SK-N-SH treated with all-trans-retinoic acid at 6 μM for 48 hours (cell line): ENCODE data around the gene NR2C1.

ENCODE experiments used
- ATAC-seq: fragments of 200-7000 bp; cut with Tn5 transposase; 3 replicates; pipeline ENCODE4 v1.9.1; 2020; ENCODE audit warnings: mild to moderate bottlenecking, moderate library complexity
- ARNTL ChIP-seq: fragments of 450-650 bp; formaldehyde crosslinking; IDR thresholded peaks from 2 replicates; pipeline ENCODE4 v1.5.0; 2020; ENCODE audit warnings: low read depth, mild to moderate bottlenecking, moderate library complexity, borderline replicate concordance
- BACH2 ChIP-seq: fragments of 250-450 bp; sonication (Bioruptor Pico); IDR thresholded peaks from 2 replicates; pipeline ENCODE4 v1.9.0; 2021; ENCODE audit warnings: mild to moderate bottlenecking, borderline replicate concordance
- CSRNP3 ChIP-seq: fragments of 250-450 bp; sonication (Bioruptor Pico); IDR thresholded peaks from 2 replicates; pipeline ENCODE4 v1.5.1; 2021; ENCODE audit warnings: mild to moderate bottlenecking, moderate library complexity
- ESRRG ChIP-seq: fragments of 250-450 bp; sonication (Bioruptor Pico); IDR thresholded peaks from 2 replicates; pipeline ENCODE4 v1.6.1; 2021; ENCODE audit warnings: mild to moderate bottlenecking
- POU6F1 ChIP-seq: fragments of 250-450 bp; sonication (Bioruptor Pico); IDR thresholded peaks from 2 replicates; pipeline ENCODE4 v1.8.0; 2021; ENCODE audit warnings: low read depth, mild to moderate bottlenecking, moderate library complexity, borderline replicate concordance
- PPARA ChIP-seq: fragments of 250-450 bp; sonication (Bioruptor Pico); IDR thresholded peaks from 2 replicates; pipeline ENCODE4 v1.5.0; 2020; ENCODE audit warnings: mild to moderate bottlenecking, borderline replicate concordance
- RARB ChIP-seq: fragments of 250-450 bp; sonication (Bioruptor Pico); IDR thresholded peaks from 2 replicates; pipeline ENCODE4 v1.8.0; 2021; ENCODE audit warnings: mild to moderate bottlenecking, moderate library complexity
- SNAI2 ChIP-seq: fragments of 250-450 bp; sonication (Bioruptor Pico); IDR thresholded peaks from 2 replicates; pipeline ENCODE4 v1.5.0; 2020; ENCODE audit warnings: mild to moderate bottlenecking, moderate library complexity
- TCF4 ChIP-seq: fragments of 250-450 bp; sonication (Bioruptor Pico); IDR thresholded peaks from 2 replicates; pipeline ENCODE4 v1.8.0; 2021; ENCODE audit warnings: mild to moderate bottlenecking, moderate library complexity, borderline replicate concordance
- TOX ChIP-seq: fragments of 250-450 bp; sonication (Bioruptor Pico); IDR thresholded peaks from 2 replicates; pipeline ENCODE4 v1.8.0; 2021; ENCODE audit warnings: mild to moderate bottlenecking, moderate library complexity, borderline replicate concordance
- ZFP3 ChIP-seq: fragments of 250-450 bp; sonication (Bioruptor Pico); IDR thresholded peaks from 2 replicates; pipeline ENCODE4 v1.5.0; 2020; ENCODE audit warnings: mild to moderate bottlenecking, moderate library complexity
- ZFP30 ChIP-seq: fragments of 450-650 bp; formaldehyde crosslinking; IDR thresholded peaks from 2 replicates; pipeline ENCODE4 v1.5.0; 2022; ENCODE audit warnings: mild to moderate bottlenecking, moderate library complexity
- ZNF565 ChIP-seq: fragments of 450-650 bp; formaldehyde crosslinking; conservative IDR thresholded peaks from 2 replicates; pipeline ENCODE4 v1.5.0; 2020; ENCODE audit warnings: low read depth, mild to moderate bottlenecking, moderate library complexity
- ZNF70 ChIP-seq: fragments of 450-650 bp; formaldehyde crosslinking; IDR thresholded peaks from 2 replicates; pipeline ENCODE4 v1.5.0; 2020; ENCODE audit warnings: mild to moderate bottlenecking, moderate library complexity
- ZNF8 ChIP-seq: fragments of 450-650 bp; formaldehyde crosslinking; IDR thresholded peaks from 2 replicates; pipeline ENCODE4 v1.5.0; 2020; ENCODE audit warnings: mild to moderate bottlenecking, moderate library complexity
- TF ChIP-seq, protein P1 (sequence below): fragments of 250-450 bp; sonication (Bioruptor Pico); IDR thresholded peaks from 2 replicates; pipeline ENCODE4 v1.5.0; 2020; ENCODE audit warnings: mild to moderate bottlenecking, moderate library complexity

NR2C1 gene

GRCh38 chr12:95070378-95070777 lies 3.0 kb downstream of the NR2C1 start:
- ATAC-seq, result no peak
- TF ChIP-seq CSRNP3 (CRISPR knock-in tag) (no peak), POU6F1 (CRISPR knock-in tag) (no peak), ZNF70 (CRISPR knock-in tag) (no peak), ZFP3 (no peak)
- TF ChIP-seq, protein P1, sequence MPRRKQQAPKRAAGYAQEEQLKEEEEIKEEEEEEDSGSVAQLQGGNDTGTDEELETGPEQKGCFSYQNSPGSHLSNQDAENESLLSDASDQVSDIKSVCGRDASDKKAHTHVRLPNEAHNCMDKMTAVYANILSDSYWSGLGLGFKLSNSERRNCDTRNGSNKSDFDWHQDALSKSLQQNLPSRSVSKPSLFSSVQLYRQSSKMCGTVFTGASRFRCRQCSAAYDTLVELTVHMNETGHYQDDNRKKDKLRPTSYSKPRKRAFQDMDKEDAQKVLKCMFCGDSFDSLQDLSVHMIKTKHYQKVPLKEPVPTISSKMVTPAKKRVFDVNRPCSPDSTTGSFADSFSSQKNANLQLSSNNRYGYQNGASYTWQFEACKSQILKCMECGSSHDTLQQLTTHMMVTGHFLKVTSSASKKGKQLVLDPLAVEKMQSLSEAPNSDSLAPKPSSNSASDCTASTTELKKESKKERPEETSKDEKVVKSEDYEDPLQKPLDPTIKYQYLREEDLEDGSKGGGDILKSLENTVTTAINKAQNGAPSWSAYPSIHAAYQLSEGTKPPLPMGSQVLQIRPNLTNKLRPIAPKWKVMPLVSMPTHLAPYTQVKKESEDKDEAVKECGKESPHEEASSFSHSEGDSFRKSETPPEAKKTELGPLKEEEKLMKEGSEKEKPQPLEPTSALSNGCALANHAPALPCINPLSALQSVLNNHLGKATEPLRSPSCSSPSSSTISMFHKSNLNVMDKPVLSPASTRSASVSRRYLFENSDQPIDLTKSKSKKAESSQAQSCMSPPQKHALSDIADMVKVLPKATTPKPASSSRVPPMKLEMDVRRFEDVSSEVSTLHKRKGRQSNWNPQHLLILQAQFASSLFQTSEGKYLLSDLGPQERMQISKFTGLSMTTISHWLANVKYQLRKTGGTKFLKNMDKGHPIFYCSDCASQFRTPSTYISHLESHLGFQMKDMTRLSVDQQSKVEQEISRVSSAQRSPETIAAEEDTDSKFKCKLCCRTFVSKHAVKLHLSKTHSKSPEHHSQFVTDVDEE (CRISPR knock-in tag), result no peak

DNA sequence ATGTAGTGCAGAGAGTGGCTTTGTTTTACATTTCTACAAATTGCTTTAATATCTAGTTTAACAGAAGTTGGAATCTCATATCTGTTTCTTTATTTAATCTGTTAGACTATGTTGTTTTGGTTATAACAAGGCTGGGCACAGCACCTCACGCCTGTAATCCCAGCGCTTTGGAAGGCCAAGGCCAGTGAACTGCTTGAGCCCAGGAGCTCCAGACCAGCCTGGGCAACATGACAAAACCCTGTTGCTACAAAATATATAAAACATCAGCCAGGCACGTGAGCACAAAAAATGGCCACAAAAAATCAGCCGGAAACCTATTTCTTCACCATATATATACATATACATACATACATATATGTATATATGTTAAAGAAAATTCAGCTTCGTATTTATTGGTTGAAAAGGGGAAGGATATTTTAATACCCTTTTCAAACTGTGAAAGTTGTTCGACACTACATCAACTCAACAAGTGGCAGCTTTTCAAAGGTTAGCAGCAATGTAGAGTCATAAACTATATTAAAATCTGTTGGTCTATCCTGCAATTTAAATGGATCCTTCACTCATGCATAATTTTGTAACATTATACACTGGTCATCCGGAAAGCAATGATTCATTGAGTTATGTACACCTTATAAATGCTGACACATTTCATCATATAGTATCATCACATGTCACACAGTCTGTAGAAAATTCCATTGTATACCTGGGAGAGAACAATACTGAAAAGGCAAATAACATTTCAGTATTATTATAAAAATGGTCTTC lies 7.1 kb downstream of the NR2C1 start:
- TF ChIP-seq TOX (CRISPR knock-in tag) (no peak), ZNF565 (no peak), CSRNP3 (CRISPR knock-in tag) (no peak), BACH2 (CRISPR knock-in tag) (no peak), ZNF8 (CRISPR knock-in tag) (no peak), ZNF70 (CRISPR knock-in tag) (no peak), SNAI2 (no peak), ARNTL (no peak), TCF4 (CRISPR knock-in tag) (no peak), ZFP3 (no peak), PPARA (CRISPR knock-in tag) (no peak), POU6F1 (CRISPR knock-in tag) (no peak)
- TF ChIP-seq, protein P1 (CRISPR knock-in tag), result no peak
- TF ChIP-seq, all 23 proteins: peak for 0
- ATAC-seq, result no peak

DNA sequence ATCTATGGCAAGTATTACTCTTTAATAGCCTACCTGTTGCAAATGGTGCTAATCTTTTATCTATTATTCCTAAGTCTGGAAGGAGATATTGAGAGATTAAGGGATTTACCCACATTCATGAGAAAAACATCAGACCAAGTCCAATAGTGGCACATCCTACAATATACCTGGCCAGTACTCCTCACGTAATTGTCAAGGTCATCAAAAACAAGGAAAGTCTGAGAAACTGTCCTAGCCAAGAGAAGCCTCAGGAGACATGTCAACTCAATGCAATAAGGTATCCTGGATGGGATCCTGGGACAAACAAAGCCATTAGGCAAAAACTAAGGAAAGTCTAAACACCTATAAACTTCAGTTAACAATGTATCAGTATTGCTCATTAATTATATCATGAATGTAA lies 12.5 kb downstream of the NR2C1 start:
- no peak for ATAC-seq
- no peak for TF ChIP-seq ESRRG (CRISPR knock-in tag)
- TF ChIP-seq POU6F1 (CRISPR knock-in tag), result no peak
- TF ChIP-seq ZFP30 (CRISPR knock-in tag), result no peak
- no peak for TF ChIP-seq ZNF8 (CRISPR knock-in tag)
- TF ChIP-seq SNAI2, result no peak
- TF ChIP-seq RARB (CRISPR knock-in tag), result no peak
- TF ChIP-seq ZNF565, result no peak
- TF ChIP-seq TCF4 (CRISPR knock-in tag), result no peak
- TF ChIP-seq BACH2 (CRISPR knock-in tag), result no peak
- no peak for TF ChIP-seq ZFP3
